HT1080 (cell line): ENCODE measurements around the gene ARMC7. TPM values are rescaled to one million over a fixed set of nuclear protein-coding genes. Genes with fewer than 3 reads are reported as not detected.

Experiments used
- DNase-seq: peaks from one replicate; pipeline ENCODE4 v3.0.0-alpha.2; 2015; ENCODE audit warnings: low read depth
- total RNA-seq: library from RNA; depleted of rRNA; stranded (reverse); fragments of >200 nt; shearing (Covaris generic); gene quantifications from 2 replicates; pipeline ENCODE4 v1.2.3, GENCODE V29; 2014

ARMC7 gene
- total RNA-seq, 1 experiment from 2014 or later: 8.2 TPM

GRCh38 chr17:75077496-75078283 lies 32.1 kb upstream of the ARMC7 start:
- DNase-seq: no peak

- peak; percentile 72 for DNase-seq
Observed at GRCh38 chr17:75078284-75079022, 31.3 kb upstream of the ARMC7 start.

DNA sequence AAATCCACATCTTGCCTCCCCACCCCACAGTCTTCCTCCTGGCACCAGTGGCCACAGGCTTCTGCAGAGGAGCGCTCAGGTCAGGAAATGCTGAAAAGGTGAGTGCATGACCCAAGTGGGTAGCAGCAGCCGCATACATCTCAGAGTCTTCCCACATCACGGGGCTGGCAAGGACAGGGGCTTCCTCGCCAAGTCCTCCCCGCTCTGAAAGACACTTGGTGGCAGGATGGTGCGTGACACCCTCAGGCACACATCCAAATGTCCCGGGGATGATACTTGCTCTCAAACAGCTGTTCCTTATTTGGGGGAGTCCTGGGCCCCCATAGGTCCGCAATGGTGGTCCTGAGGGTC lies 30.8 kb upstream of the ARMC7 start:
- no peak for DNase-seq

GRCh38 chr17:75081611-75082540 lies 27.9 kb upstream of the ARMC7 start:
- DNase-seq: no peak

DNA sequence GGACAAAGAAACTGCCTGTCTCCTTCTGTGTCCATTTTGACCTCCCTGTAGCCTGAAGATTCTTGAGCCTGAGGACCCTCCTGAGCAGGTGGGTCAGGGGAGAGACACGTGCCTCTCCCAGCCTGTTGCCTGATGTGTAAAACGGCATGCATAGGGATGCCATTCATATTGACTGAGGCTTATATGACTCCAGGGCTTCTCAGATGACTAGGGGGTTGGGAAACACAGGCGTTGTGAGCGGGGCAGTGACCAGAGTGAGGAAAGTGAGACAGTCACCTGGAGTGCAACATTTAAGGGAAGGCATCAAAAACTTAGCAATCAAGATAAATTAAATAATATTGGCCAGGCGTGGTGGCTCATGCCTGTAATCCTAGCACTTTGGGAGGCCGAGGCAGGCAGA lies 27.1 kb upstream of the ARMC7 start:
- DNase-seq: no peak

- no peak for DNase-seq
Observed at GRCh38 chr17:75084039-75084660, 25.6 kb upstream of the ARMC7 start.

DNA sequence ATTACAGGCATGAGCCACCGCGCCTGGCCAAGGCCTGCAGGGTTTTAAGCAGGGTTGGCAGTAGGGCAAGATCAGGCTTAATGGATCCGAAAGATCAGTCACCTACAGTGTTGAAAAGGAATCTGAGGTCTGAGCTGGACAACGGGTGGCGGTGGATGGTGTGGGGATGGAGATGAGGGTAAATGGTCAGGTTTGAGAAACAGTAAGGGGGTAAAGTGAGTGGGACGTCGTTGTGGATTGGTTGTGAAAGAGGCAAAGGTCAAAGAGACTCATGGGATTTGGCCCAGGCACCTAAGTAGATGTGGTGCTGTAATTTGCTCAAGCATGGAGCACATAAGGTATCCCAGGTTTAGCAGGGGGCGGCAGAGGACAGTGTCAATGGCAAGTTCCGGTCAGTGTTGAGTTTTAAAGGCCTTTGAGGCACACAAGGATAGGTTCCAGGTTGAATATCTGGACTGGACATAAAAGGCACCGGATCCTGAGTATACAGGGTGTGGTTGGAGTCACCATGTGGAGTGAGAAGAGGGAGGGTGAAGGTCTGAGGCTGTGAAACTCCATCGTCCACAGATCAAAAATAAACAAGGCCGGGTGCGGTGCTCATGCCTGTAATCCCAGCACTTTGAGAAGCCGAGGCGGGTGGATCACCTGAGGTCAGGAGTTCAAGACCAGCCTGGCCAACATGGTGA lies 23.1 kb upstream of the ARMC7 start:
- DNase-seq: no peak

GRCh38 chr17:75087182-75087557 lies 22.6 kb upstream of the ARMC7 start:
- DNase-seq: no peak

DNA sequence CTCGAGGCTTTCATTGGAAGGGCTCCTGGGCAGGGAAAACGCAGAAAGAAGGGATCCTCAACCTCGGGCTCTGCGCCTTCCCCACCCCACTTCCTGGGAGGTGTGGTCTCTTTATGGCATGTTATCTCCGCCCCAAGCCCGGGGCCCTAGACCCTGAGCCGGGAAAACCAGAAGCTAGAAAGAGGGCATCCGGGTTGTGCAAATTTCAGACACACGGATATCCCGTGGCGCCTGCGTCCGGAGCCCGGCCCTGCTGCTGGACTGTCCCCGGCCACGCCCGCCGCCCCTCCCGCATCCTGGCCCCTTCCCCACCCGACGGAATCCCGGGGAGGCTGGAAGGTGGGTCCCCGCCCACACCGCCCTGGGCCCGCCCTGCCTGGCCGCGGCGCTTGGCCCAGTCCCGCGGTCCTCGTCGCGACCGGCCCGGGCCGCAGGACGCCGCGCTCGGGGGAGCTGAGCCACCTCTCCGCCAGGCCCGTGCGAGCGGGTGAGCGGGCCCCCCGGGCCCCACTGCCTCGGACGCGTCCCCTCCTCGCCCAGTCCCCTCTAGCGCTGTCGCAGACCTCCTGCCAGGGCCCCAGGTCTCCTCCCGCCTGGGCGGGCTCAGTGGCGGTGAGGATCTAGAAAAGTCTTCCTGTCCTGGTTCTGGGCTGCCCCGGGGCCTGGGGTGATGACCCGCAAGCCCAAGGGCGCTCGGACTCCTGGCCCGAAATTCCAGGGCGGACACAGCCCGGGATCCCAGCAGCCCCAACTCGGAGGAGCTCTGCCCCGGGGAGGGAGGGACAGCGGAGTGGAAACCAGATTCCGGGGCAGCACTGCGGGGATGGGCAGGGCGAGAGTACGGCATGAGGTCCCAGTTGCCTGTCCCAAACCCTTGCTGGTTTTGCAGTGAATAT lies 22.0 kb upstream of the ARMC7 start, which contains the start of gene SLC16A5:
TSS of gene SLC16A5 (plus strand) at position 397 of the 896 bp plus-strand sequence. CDS start 5,683 bp downstream, outside the sequence.
- DNase-seq: no peak

- DNase-seq: no peak
Observed at GRCh38 chr17:75088465-75089417, 21.0 kb upstream of the ARMC7 start.

DNA sequence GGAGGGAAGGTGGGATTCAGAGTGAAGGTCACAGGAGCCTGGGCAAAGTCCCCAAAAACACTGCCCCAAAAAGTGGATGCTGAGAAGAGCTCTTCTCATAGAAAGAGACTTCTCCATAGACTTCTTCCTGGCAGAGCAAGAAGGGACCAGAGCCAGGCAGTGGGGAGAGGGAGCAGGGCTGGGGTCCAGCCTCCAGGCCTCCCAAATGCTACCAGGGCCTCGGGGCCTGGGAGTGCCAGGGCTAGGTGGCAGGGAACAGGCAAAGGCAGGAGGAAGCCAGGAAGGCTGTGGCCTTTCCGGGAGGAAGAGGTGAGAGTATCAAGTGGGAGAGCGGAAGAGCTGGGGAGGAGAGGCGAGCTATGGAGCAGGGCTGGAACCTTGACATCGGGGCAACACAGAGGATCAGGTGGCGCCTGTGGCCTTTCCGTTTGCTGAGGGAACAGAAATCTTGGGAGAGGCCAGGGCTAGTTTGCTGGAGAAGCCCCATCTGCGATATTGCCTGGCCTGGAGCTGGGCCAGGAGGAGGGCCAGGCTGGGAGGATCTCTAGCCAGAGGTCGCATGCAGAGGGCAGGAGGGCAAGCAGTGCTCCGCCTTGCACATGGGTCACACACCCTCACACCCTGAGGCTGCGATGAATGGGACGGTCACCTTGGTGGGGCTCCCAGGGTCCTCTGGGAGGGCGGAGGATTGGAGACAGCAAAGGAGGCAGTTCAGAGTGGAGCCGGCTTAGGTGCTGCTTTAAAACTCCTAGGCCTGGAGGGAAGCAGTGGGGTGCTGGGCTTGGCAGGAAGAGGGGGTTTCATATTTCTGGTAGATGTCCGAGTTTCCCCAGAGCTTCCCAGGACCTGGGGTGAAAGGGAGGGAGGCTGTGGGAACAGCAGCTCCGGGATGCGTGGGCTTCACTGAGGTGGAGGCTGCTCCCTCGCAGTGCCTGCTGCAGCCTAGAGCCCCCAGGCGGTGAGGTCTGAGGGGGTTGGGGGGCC lies 18.6 kb upstream of the ARMC7 start:
- no peak for DNase-seq

- no peak for DNase-seq
Observed at GRCh38 chr17:75091855-75092327, 17.9 kb upstream of the ARMC7 start.

- DNase-seq: no peak
Observed at GRCh38 chr17:75093548-75094158, 16.1 kb upstream of the ARMC7 start.

DNA sequence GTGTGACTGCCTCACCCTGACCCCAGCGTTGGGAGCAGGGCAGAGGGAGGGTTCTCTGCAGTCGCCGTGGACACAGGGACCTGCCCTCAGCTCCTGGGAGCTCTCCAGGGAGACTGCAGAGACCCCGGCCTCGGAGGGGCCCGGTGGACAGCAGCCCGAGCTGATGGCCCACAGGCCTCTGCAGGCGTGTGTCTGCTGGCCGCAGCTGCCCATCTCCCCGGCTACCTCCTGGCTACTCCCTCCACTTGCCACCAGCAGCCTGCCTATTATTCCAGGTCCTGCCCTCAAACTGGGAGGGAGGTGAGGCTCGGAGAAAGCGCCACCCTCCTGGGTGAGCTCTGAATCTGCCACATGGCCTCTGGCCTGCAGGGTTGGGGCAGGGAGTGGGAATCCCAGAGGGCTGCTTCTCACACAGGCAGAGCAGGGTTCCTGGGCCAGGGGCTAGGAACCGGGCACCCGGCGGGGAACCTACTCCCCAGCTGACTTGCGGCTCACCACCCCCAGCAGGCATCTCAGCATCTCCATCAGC lies 14.8 kb upstream of the ARMC7 start:
- no peak for DNase-seq

GRCh38 chr17:75096082-75096625 lies 13.6 kb upstream of the ARMC7 start:
- DNase-seq: peak; percentile 90

GRCh38 chr17:75097865-75098264 lies 11.9 kb upstream of the ARMC7 start:
- no peak for DNase-seq
